Sigmoid colon (tissue), 4 donors: ENCODE results near the gene CST11.

Experiments used
- EP300 ChIP-seq, 4 donors: sonication (generic); formaldehyde crosslinking; IDR thresholded peaks; one replicate each; pipeline ENCODE4 v1.6.1; 2017; ENCODE audit warnings: antibody characterized with exemption in 4 of 4
- POLR2A ChIP-seq, 2 donors: fragments of 450-650 bp; IDR thresholded peaks; one replicate each; pipeline ENCODE4 v1.6.1; 2016; ENCODE audit warnings: antibody characterized with exemption in 2 of 2, mild to moderate bottlenecking in 2 of 2, moderate library complexity in 2 of 2
- POLR2AphosphoS5 ChIP-seq, 4 donors: sonication (generic); formaldehyde crosslinking; IDR thresholded peaks; one replicate each; pipeline ENCODE4 v1.6.1; 2017; ENCODE audit warnings: antibody characterized with exemption in 4 of 4
- TF ChIP-seq, protein P1 (sequence below), 4 experiments: fragments of 450-650 bp in 3 of 4; fragments of 200-600 bp in 1 of 4; IDR thresholded peaks; one replicate each; pipeline ENCODE4 v1.5.1; 2016 to 2019; ENCODE audit warnings: antibody characterized with exemption in 4 of 4, mild to moderate bottlenecking in 3 of 4, moderate library complexity in 2 of 4

DNA sequence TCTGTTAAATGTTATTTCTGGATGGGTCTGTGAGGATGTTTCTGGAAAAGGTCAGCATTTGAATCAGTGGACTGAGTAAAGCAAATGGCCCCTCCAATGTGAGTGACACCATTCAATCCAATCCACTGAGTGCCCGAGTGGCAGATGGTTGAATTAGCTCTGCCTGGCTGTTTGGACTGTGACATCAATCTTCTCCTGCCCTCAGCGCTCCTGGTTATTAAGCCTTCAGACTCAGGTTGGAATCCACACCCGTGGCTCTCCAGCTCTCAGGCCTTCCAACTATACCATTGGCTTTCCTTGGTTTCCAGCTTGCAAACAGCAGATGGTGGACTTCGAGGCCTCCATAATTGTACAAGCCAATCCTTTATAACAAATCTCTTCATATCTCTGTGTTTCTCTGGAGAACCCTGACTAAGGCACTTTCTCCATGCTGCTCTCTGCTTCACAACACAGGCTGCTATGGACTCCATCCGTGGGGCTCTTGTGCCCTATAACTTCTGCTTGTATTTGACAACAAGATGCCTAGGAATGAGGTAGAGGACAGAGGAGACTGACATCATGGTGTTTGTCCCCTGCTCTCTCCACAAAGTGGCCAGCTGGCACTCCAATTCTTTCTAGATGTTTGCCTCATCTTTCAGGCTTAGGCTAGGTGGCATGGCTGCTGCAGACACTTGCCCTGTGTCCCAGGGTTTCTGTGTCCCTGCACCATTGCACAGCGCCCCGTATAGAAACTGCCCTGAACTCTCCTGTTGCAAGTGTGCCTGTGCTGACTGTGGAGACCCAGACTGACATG is 18.0 kb downstream of the CST11 start:
- TF ChIP-seq POLR2AphosphoS5 (IDR thresholded peaks at IDR 0.05): no peak
- TF ChIP-seq, protein P1, sequence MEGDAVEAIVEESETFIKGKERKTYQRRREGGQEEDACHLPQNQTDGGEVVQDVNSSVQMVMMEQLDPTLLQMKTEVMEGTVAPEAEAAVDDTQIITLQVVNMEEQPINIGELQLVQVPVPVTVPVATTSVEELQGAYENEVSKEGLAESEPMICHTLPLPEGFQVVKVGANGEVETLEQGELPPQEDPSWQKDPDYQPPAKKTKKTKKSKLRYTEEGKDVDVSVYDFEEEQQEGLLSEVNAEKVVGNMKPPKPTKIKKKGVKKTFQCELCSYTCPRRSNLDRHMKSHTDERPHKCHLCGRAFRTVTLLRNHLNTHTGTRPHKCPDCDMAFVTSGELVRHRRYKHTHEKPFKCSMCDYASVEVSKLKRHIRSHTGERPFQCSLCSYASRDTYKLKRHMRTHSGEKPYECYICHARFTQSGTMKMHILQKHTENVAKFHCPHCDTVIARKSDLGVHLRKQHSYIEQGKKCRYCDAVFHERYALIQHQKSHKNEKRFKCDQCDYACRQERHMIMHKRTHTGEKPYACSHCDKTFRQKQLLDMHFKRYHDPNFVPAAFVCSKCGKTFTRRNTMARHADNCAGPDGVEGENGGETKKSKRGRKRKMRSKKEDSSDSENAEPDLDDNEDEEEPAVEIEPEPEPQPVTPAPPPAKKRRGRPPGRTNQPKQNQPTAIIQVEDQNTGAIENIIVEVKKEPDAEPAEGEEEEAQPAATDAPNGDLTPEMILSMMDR (IDR thresholded peaks at IDR 0.05): no peak
- TF ChIP-seq EP300 (IDR thresholded peaks at IDR 0.05): no peak
- TF ChIP-seq POLR2A (IDR thresholded peaks at IDR 0.05): no peak
